GM21737 (cell line): ENCODE results near the gene SNX24.
"Not testable (repeated sequence)": the region's sequence is repeated elsewhere in the genome, so short reads cannot be mapped to it uniquely, and the experiment has no call there.

Experiments used
- ATAC-seq: cut with Tn5 transposase; IDR thresholded peaks from one replicate; pipeline ENCODE4 v1.9.1; 2021; ENCODE audit warnings: mild to moderate bottlenecking, moderate library complexity; ENCODE audit not compliant: unreplicated experiment

SNX24 gene

DNA sequence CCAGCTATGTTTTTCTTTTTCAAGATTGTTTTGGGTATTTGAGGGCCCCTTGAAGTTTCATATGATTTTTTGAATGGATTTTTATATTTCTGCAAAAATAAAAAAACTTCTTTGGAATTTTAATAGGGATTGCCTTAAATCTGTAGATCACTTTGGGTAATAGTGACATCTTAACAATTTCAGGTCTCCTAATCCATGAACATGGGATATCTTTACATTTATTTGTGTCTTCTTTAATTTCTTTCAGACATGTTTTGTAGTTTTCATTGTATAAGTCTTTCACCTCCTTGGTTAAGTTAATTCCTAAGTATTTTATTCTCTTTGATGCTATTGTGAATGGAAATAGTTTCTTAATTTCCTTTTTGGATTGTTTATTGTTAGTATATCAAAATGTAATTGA, 112.0 kb downstream of the SNX24 start:
- no peak for ATAC-seq

GRCh38 chr5:122959740-122960445, 114.5 kb downstream of the SNX24 start:
- no peak for ATAC-seq

DNA sequence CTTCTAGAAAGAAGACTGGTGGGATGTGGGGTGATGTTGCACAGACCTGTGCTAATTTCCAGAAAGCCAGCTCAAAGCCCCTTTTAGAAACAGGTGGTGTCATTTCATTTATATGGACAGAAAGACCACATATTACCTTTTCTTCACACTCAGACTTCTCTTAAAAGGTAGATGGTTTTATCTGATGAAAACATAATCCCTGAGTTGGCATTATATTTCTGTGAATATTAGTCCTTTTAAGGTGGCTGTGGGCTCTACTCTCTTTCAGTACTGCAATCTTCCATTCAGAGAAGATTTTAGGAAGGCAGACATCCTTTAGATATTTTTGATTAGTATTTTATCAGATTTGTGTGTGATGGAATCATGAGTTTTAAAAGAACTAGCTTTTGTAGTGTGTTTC, 117.9 kb downstream of the SNX24 start:
- no peak for ATAC-seq

- no peak for ATAC-seq
Measured at GRCh38 chr5:122965111-122965510, 119.7 kb downstream of the SNX24 start.

DNA sequence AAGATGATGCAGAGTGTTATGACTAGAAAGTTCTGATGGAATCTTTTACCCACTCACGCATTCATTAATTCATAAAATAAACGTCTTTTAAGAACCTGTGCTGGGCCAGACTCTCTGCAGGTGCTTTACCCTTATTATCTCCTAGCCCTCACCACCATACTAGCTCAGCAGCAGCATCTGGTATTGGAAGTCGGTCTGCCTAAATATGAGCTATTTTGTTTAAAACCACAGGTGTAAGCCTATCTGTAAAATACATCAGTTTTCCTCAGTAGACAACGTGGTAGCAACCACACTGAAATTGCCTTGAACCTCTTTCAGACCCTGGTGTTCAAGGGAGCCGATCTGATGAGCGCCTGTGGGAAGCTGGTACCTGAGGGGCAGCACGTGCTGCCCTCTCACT, 121.7 kb downstream of the SNX24 start:
- peak; percentile 42 for ATAC-seq

GRCh38 chr5:122967625-122968024, 122.2 kb downstream of the SNX24 start:
- ATAC-seq = peak; percentile 95

GRCh38 chr5:122968056-122968455, 122.6 kb downstream of the SNX24 start:
- peak; percentile 3 for ATAC-seq

DNA sequence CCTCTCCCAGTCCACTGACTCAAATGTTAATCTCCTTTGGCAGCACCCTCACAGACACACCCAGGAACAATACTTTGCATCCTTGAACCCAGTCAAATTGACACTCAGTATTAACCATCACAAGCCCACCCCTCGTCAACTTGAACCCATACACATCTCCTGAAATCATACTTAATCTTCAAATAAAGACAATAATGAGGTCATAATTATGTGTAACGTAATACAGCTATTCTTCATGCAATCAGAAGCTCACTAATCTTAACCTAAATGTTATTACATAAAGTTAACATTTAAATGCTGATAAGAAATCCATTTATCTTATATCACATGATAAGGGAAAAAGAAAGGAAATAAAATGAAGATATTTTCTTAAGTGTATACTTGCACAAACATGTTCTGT, 125.9 kb downstream of the SNX24 start:
- no peak for ATAC-seq

DNA sequence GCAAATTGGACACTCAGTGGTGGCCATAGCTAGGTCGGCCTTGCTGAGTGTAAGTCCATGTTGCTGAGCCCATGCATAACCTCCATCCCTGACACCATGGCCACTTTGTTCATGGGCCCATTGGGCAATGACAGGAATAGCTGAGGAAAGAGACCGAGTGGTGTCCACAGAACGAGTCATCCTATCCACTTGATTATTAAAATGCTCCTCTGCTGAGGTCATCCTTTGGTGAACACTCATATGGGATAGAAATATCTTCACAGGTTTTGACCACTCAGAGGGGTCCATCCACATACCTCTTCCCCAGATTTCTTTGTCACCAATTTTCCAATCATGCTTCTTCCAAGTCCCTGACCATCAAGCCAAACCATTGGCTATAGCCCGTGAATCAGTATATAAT, 127.5 kb downstream of the SNX24 start:
- ATAC-seq = no peak

DNA sequence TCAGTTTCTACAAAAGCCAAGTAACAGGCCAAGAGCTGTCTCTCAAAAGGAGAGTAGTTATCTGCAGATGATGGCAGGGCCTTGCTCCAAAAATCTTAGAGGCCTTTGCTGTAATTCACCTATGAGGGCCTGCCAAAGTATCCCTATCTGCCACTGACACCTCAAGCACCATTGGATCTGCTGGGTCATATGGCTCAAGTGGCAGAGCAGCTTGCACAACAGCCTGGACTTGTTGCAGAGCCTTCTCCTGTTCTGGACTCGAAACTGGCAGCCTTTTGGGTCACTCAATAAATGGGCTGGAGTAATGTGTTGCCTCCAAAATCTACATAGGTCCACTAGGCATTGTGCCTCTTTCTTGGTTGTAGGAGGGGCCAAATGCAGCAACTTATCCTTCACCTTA, 128.3 kb downstream of the SNX24 start:
- not testable (repeated sequence) for ATAC-seq

- not testable (repeated sequence) for ATAC-seq
Measured at GRCh38 chr5:122974251-122974650, 128.8 kb downstream of the SNX24 start.

GRCh38 chr5:122977319-122977718, 131.9 kb downstream of the SNX24 start:
- ATAC-seq = no peak

- no peak for ATAC-seq
Measured at GRCh38 chr5:122978068-122978467, 132.7 kb downstream of the SNX24 start.

DNA sequence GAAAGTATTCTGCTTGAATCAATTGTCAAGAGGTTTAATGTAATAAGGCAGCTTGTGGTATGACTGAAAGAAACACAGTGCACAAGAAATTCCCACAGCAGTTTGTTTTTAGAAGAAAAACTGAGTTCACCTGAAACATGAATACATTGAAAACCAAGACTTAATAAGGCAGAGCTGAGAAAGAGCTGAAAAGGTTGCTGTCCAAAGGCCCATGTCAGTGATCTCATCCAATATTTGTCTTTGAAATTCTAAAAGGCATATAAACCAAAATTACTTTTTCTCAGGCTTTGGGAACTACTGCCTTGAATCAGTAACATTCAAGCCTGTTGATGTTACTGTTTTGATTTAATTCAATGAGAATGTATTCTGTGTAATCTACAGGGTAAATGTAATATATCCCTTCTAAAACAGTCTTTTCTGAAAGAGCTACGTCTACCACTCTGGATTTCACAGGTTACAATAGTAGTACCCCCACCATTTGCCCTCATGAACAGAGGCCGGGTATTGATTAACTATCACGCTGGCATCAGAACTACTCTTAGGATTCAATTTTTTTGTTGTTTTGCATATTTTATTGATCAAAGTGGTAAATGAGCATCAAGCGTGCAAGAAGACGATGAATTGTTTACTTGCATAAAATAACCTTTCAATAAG, 133.4 kb downstream of the SNX24 start:
- no peak for ATAC-seq

- ATAC-seq = no peak
Measured at GRCh38 chr5:122981846-122982245, 136.4 kb downstream of the SNX24 start.

- ATAC-seq = no peak
Measured at GRCh38 chr5:122982376-122982775, 137.0 kb downstream of the SNX24 start.

DNA sequence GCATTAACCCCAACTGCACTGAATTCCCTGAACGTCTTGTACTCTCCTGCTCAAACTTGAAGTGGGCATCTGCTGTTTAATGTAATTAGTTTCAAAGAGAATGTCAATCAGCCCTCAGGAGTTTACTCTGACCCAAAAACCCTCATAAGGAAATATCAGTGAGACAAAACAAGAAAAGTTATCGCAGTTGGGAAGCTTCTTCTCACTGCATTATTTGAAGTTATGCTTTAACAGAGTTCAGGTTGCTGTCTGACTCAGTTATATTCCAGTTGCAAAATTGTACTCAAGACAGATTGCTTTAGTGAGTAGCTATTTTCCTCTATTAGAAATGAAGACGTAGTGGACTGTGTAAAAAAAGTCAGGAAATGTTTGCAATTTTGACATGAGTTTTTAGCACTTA, 139.0 kb downstream of the SNX24 start:
- ATAC-seq = no peak

DNA sequence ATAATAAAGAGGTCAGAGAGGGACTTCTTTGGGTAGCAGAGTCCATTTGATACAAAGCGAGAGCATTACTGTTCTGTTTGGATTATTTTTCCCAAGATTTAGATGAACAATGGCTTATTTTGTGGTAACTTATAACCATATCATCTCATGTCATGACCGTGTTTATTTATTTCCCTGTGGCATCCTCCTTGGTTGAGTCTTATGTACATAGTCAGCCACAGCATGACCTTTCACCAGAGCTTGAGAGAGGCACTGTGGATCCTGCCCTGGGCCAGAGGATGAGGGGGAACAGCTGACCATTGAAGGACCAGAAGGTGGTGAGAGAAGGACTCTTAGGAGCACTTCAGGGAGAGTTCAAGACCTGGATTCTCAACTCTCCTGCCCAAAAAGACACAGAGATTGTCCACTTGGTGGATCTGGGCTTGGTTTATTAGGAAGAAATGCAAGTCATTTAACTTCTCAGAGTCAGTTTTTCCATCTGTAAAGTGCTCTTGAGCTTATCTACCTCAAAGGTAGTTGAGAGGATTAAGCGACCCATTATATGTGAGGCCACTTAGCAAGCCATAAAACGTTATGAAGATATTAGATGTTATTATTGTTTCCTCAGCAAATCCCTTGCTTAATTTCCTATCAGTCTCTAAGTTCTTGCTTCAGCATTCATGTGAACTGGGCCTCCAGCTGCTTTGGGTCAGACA, 139.7 kb downstream of the SNX24 start:
- ATAC-seq = no peak

DNA sequence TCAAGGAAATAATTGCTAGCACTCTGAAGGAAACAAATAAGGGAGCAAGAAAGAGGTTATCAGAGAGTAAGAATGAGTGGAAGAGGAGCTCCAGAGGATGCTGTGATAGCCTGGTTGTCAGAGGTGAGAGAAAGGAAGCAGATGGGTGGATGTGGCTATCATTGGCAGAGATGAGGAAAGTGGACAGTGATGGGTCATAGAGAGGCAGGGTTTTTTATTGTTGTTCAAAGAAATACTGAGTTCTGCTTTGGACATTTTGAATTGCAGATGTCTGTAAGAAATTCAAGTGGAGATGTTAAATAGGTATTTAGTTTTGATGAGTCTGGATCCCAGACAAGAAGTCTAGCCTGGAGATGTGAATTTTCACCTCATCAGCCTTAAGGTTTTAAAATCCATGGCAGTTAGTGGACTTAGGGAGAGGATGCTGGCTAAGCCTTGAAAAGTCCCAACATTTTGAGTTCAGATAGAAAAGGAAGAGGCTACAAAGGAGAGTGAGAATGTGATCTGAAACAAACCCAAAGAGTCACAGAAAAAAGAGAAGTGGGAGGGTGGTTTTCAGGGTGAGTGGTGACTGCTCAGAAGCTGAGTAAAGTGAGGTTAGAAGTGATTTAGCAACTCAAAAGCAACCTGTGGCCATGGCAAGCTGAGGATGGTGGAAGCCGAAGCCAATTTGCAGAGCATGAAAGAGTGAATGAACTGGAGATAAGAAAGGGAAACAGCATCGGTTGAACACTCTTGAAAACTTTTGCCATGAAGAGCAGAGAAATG, 140.7 kb downstream of the SNX24 start:
- peak; percentile 87 for ATAC-seq

- ATAC-seq = no peak
Measured at GRCh38 chr5:122996091-122996490, 150.7 kb downstream of the SNX24 start.

DNA sequence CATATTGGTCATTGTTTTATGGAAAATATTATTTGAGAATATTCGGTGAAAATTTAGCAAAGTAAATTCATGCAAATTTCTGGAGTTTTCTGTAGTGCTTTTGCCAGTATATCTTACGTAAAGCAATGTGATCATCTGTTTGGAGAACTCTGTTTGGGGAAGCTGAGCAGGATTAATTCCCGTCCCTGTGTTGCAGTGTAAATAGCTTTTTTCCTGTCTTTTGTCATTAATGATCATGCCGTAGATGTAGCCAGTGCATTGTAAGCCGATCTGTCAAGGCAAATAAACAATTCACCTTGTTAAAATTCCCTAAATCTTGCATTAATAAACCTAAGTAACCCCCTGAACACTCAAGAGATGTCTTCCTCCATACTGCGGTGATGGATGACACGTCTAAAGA, 151.9 kb downstream of the SNX24 start:
- ATAC-seq = no peak
